Measurements from ENCODE around the gene PDHX.

GRCh38 chr11:34890089-34890488 lies 26.3 kb upstream of the PDHX start:
- TF ChIP-seq CTCF (IDR thresholded peaks at IDR 0.05; ENCODE audit: low read length), result peak; percentile 46
- no peak for TF ChIP-seq EZH2phosphoT487 (IDR thresholded peaks at IDR 0.05; ENCODE audit: low read length)
- no peak for TF ChIP-seq EZH2 (optimal IDR thresholded peaks at IDR 0.05; ENCODE audit: low read depth, low read length)
